Calu3 (cell line): Measurements from ENCODE around the gene C1QTNF5. TPM values are rescaled to one million over a fixed set of nuclear protein-coding genes. Genes with fewer than 3 reads are reported as not detected.

Experiments
- BruUV-seq: library from RNA; stranded (reverse); fragments of 400-500 nt; replicated peaks from 2 replicates; lab custom pipeline; 2021; lab: Mats Ljungman, UMichigan
- CTCF ChIA-PET: fragments of 300-600 bp; sonication (Branson Sonifier 250); formaldehyde crosslinking; loops from one replicate; lab custom pipeline; 2022; ENCODE audit warnings: antibody characterized with exemption; lab: Charles Lee
- DNase-seq: peaks from one replicate; pipeline ENCODE4 v3.0.0; 2022
- H3K27ac Mint-ChIP-seq: one replicate; pipeline ENCODE4 v1.8.0; 2022; ENCODE audit warnings: mixed read lengths; ENCODE audit not compliant: unreplicated experiment
- H3K27me3 Mint-ChIP-seq: one replicate; pipeline ENCODE4 v1.8.0; 2022; ENCODE audit warnings: mixed read lengths; ENCODE audit not compliant: unreplicated experiment
- H3K36me3 Mint-ChIP-seq: one replicate; pipeline ENCODE4 v1.8.0; 2022; ENCODE audit warnings: mild to moderate bottlenecking, moderate library complexity, mixed read lengths; ENCODE audit not compliant: insufficient read depth, unreplicated experiment
- H3K4me1 Mint-ChIP-seq: one replicate; pipeline ENCODE4 v1.8.0; 2022; ENCODE audit warnings: mild to moderate bottlenecking, low read depth, mixed read lengths; ENCODE audit not compliant: unreplicated experiment
- H3K4me3 Mint-ChIP-seq: one replicate; pipeline ENCODE4 v1.8.0; 2022; ENCODE audit warnings: mild to moderate bottlenecking, low read depth, moderate library complexity, mixed read lengths; ENCODE audit not compliant: unreplicated experiment
- H3K9me3 Mint-ChIP-seq: one replicate; pipeline ENCODE4 v1.8.0; 2022; ENCODE audit warnings: low read depth, mixed read lengths; ENCODE audit not compliant: unreplicated experiment
- CTCF ChIP-seq: fragments of 200-600 bp; IDR thresholded peaks from one replicate; pipeline ENCODE4 v1.8.0; 2022; ENCODE audit warnings: antibody characterized with exemption; ENCODE audit not compliant: unreplicated experiment
- intact Hi-C: fragments of 100-400 bp; cut with micrococcal nuclease; formaldehyde crosslinking; loops from one replicate; pipeline ENCODE4 v1.10.0; 2022; ENCODE audit not compliant: unreplicated experiment
- total RNA-seq: library from RNA; stranded (reverse); gene quantifications from 2 replicates; pipeline ENCODE4 v1.2.3, GENCODE V29; 2022

The C1QTNF5 gene
- total RNA-seq, 1 experiment from 2014 or later: not detected

GRCh38 chr11:119376197-119376847 lies 35.6 kb upstream of the C1QTNF5 start:
- CTCF ChIA-PET: interaction anchor here (1.3 kb wide), 1 partner anchor 38 kb away, joined by 12 read pairs; no protein-coding TSS in a partner anchor
- Mint-ChIP-seq H3K27ac (no peak overlapping the region), H3K36me3 (no peaks in the 10 kb centered on the region), H3K4me3 (no peak overlapping the region), H3K27me3 (no peaks in the 10 kb centered on the region), H3K9me3 (no peaks in the 10 kb centered on the region), H3K4me1 (no peaks in the 10 kb centered on the region)
- intact Hi-C loops: no loop called here
- no peak for DNase-seq
- BruUV-seq: no TSS peak
- no peak for TF ChIP-seq CTCF

- Mint-ChIP-seq H3K27me3 (no peaks in the 10 kb centered on the region), H3K4me3 (no peak overlapping the region), H3K36me3 (no peaks in the 10 kb centered on the region), H3K27ac (no peak overlapping the region), H3K9me3 (no peaks in the 10 kb centered on the region), H3K4me1 (no peaks in the 10 kb centered on the region)
- no peak for TF ChIP-seq CTCF
- intact Hi-C loops: no loop called here
- DNase-seq: no peak
- BruUV-seq: no TSS peak
- CTCF ChIA-PET: interaction anchor here (1.3 kb wide), 1 partner anchor 37 kb away, joined by 12 read pairs; no protein-coding TSS in a partner anchor
Observed at GRCh38 chr11:119375337-119376196, 34.9 kb upstream of the C1QTNF5 start.

- no peak for DNase-seq
- no peaks in the 10 kb centered on the region for H3K9me3 Mint-ChIP-seq
- H3K4me1 Mint-ChIP-seq: peaks cover 1% of the 10 kb centered on the region
- H3K27ac Mint-ChIP-seq: no peak overlapping the region
- CTCF ChIA-PET: interaction anchor here (1.0 to 1.5 kb wide), 3 partner anchors 22 to 51 kb away, joined by 3 to 8 read pairs (median 3); no protein-coding TSS in a partner anchor
- intact Hi-C loops: loop anchor here (5.0 kb wide), 1 partner anchor 52 kb away; no protein-coding TSS in a partner anchor
- no peaks in the 10 kb centered on the region for H3K36me3 Mint-ChIP-seq
- BruUV-seq: no TSS peak
- TF ChIP-seq CTCF: no peak
- H3K27me3 Mint-ChIP-seq: no peaks in the 10 kb centered on the region
- H3K4me3 Mint-ChIP-seq: no peak overlapping the region
Observed at GRCh38 chr11:119374632-119375336, 34.1 kb upstream of the C1QTNF5 start.
